HEK293 (cell line): ENCODE results near the gene DLD.
"Not testable (repeated sequence)": the region's sequence is repeated elsewhere in the genome, so short reads cannot be mapped to it uniquely, and the experiment has no call there.

Experiments
- CTCF ChIA-PET: fragments of 350-600 bp; formaldehyde crosslinking; extraction: SDS; loops from one replicate; lab custom pipeline; 2021; ENCODE audit warnings: antibody characterized with exemption; lab: Yijun Ruan, JAX
- POLR2A ChIA-PET: fragments of 300-600 bp; formaldehyde crosslinking; extraction: SDS; loops from one replicate; lab custom pipeline; 2020; ENCODE audit warnings: antibody characterized with exemption, inconsistent platforms; lab: Yijun Ruan, JAX
- H3K27ac ChIP-seq: fragments of 200-500 bp; sonication (Bioruptor generic); 2 replicates; pipeline ENCODE4 v1.5.1; 2014; ENCODE audit warnings: low read depth, low read length, control low read depth, inconsistent platforms; ENCODE audit errors: extremely low read depth
- H3K36me3 ChIP-seq, 2 experiments: fragments of 200-500 bp in 1 of 2; sonication (Bioruptor generic) in 1 of 2; 1 replicate in 1 of 2; 2 replicates in 1 of 2; pipeline ENCODE4 v1.5.1; 2014 to 2017; ENCODE audit warnings: inconsistent platforms in 2 of 2, low read length in 2 of 2; ENCODE audit not compliant: control insufficient read depth in 2 of 2, insufficient read depth in 1 of 2
- H3K4me1 ChIP-seq: fragments of 200-500 bp; sonication (Bioruptor generic); 2 replicates; pipeline ENCODE4 v1.5.1; 2014; ENCODE audit warnings: mild to moderate bottlenecking, low read length, inconsistent platforms; ENCODE audit not compliant: control insufficient read depth, insufficient read depth
- H3K4me3 ChIP-seq: 2 replicates; pipeline ENCODE4 v1.5.1; 2011; ENCODE audit warnings: low read depth, mild to moderate bottlenecking, control low read depth, low read length, moderate library complexity
- H3K9me3 ChIP-seq: fragments of 200-500 bp; sonication (Bioruptor generic); 2 replicates; pipeline ENCODE4 v1.5.1; 2014; ENCODE audit warnings: low read depth, low read length, inconsistent platforms; ENCODE audit not compliant: control insufficient read depth, insufficient read depth
- FEZF1 ChIP-seq: fragments of 450-650 bp; formaldehyde crosslinking; IDR thresholded peaks from 2 replicates; pipeline ENCODE4 v1.5.1; 2016; ENCODE audit warnings: missing biosample characterization, missing genetic modification characterization
- GLI4 ChIP-seq: fragments of 450-650 bp; formaldehyde crosslinking; IDR thresholded peaks from 2 replicates; pipeline ENCODE4 v1.5.1; 2016; ENCODE audit warnings: missing biosample characterization, missing genetic modification characterization
- KLF10 ChIP-seq: fragments of 450-650 bp; IDR thresholded peaks from 2 replicates; pipeline ENCODE4 v1.5.1; 2018; ENCODE audit warnings: missing biosample characterization, mild to moderate bottlenecking, missing genetic modification characterization
- OVOL3 ChIP-seq: fragments of 450-650 bp; formaldehyde crosslinking; IDR thresholded peaks from 2 replicates; pipeline ENCODE4 v1.5.1; 2016; ENCODE audit warnings: missing biosample characterization, missing genetic modification characterization
- ZNF175 ChIP-seq: fragments of 450-650 bp; formaldehyde crosslinking; IDR thresholded peaks from 2 replicates; pipeline ENCODE4 v1.5.1; 2016; ENCODE audit warnings: missing biosample characterization, missing genetic modification characterization
- ZNF239 ChIP-seq: fragments of 450-650 bp; formaldehyde crosslinking; IDR thresholded peaks from 2 replicates; pipeline ENCODE4 v1.5.1; 2016; ENCODE audit warnings: missing biosample characterization, missing genetic modification characterization
- ZNF280C ChIP-seq: fragments of 450-650 bp; formaldehyde crosslinking; IDR thresholded peaks from 2 replicates; pipeline ENCODE4 v1.5.1; 2016; ENCODE audit warnings: missing biosample characterization, missing genetic modification characterization
- ZNF423 ChIP-seq: fragments of 450-650 bp; formaldehyde crosslinking; IDR thresholded peaks from 2 replicates; pipeline ENCODE4 v1.5.1; 2016; ENCODE audit warnings: missing biosample characterization, missing genetic modification characterization
- ZNF433 ChIP-seq: fragments of 450-650 bp; formaldehyde crosslinking; IDR thresholded peaks from 2 replicates; pipeline ENCODE4 v1.5.1; 2016; ENCODE audit warnings: missing biosample characterization, missing genetic modification characterization, low read depth
- ZNF544 ChIP-seq: fragments of 450-650 bp; formaldehyde crosslinking; IDR thresholded peaks from 2 replicates; pipeline ENCODE4 v1.5.0; 2017; ENCODE audit warnings: missing biosample characterization, missing genetic modification characterization
- ZNF549 ChIP-seq: fragments of 450-650 bp; IDR thresholded peaks from 2 replicates; pipeline ENCODE4 v1.5.1; 2018; ENCODE audit warnings: missing biosample characterization, missing genetic modification characterization, mild to moderate bottlenecking, inconsistent platforms, moderate library complexity
- ZNF600 ChIP-seq: fragments of 450-650 bp; formaldehyde crosslinking; IDR thresholded peaks from 2 replicates; pipeline ENCODE4 v1.5.1; 2016; ENCODE audit warnings: missing biosample characterization, missing genetic modification characterization
- ZNF623 ChIP-seq: fragments of 450-650 bp; formaldehyde crosslinking; IDR thresholded peaks from 2 replicates; pipeline ENCODE4 v1.5.1; 2016; ENCODE audit warnings: missing biosample characterization, missing genetic modification characterization
- ZNF677 ChIP-seq: fragments of 450-650 bp; IDR thresholded peaks from 2 replicates; pipeline ENCODE4 v1.5.0; 2018; ENCODE audit warnings: missing biosample characterization, mild to moderate bottlenecking, missing genetic modification characterization, moderate library complexity
- ZNF777 ChIP-seq: fragments of 450-650 bp; formaldehyde crosslinking; IDR thresholded peaks from 2 replicates; pipeline ENCODE4 v1.5.1; 2017; ENCODE audit warnings: missing biosample characterization, missing genetic modification characterization, borderline replicate concordance
- ZSCAN16 ChIP-seq: fragments of 450-650 bp; formaldehyde crosslinking; IDR thresholded peaks from 2 replicates; pipeline ENCODE4 v1.5.1; 2016; ENCODE audit warnings: missing biosample characterization, missing genetic modification characterization
- ZSCAN23 ChIP-seq: fragments of 450-650 bp; formaldehyde crosslinking; IDR thresholded peaks from 2 replicates; pipeline ENCODE4 v1.5.1; 2016; ENCODE audit warnings: missing biosample characterization, missing genetic modification characterization
- TF ChIP-seq, protein P1 (sequence below): fragments of 450-650 bp; formaldehyde crosslinking; conservative IDR thresholded peaks from 2 replicates; pipeline ENCODE4 v1.5.1; 2016; ENCODE audit warnings: low read depth, missing biosample characterization, missing genetic modification characterization
- TF ChIP-seq, protein P2 (sequence below): fragments of 450-650 bp; formaldehyde crosslinking; IDR thresholded peaks from 2 replicates; pipeline ENCODE4 v1.5.1; 2017; ENCODE audit warnings: missing biosample characterization, missing genetic modification characterization
- TF ChIP-seq, protein P3 (sequence below): fragments of 450-650 bp; formaldehyde crosslinking; IDR thresholded peaks from 2 replicates; pipeline ENCODE4 v1.5.1; 2016; ENCODE audit warnings: missing biosample characterization, missing genetic modification characterization, low read depth

The DLD gene

GRCh38 chr7:107953924-107954303, 62.9 kb downstream of the DLD start:
- CTCF ChIA-PET = interaction anchor here (0.8 kb wide), 1 partner anchor 36 kb away, joined by 5 read pairs; no protein-coding TSS in a partner anchor
- Histone ChIP-seq H3K4me1 (peaks cover 2% of the 10 kb centered on the region; the same call in 1 of the 2 replicates), H3K27ac (no peak overlapping the region), H3K36me3 (peaks cover 10 to 51% of the 10 kb centered on the region in 2 experiments), H3K4me3 (no peak overlapping the region), H3K9me3 (no peaks in the 10 kb centered on the region)
- POLR2A ChIA-PET = no interaction called here
- no peak for TF ChIP-seq ZNF175 (tag by site-specific recombination)
- no peak for TF ChIP-seq KLF10
- no peak for TF ChIP-seq ZNF677 (tag by site-specific recombination)
- no peak for TF ChIP-seq ZSCAN16
- TF ChIP-seq ZNF423 (tag by site-specific recombination) = no peak
- TF ChIP-seq GLI4 (tag by site-specific recombination) = no peak

GRCh38 chr7:107955394-107955793, 64.4 kb downstream of the DLD start:
- no peak overlapping the region for H3K27ac ChIP-seq
- no peak overlapping the region for H3K4me3 ChIP-seq
- POLR2A ChIA-PET = no interaction called here
- no peaks in the 10 kb centered on the region for H3K9me3 ChIP-seq
- TF ChIP-seq OVOL3 (tag by site-specific recombination) (no peak), ZNF423 (tag by site-specific recombination) (no peak), ZNF280C (no peak), ZNF623 (no peak), ZNF600 (no peak), ZNF433 (no peak), ZSCAN23 (tag by site-specific recombination) (no peak), ZNF544 (tag by site-specific recombination) (no peak), ZNF777 (tag by site-specific recombination) (no peak), FEZF1 (tag by site-specific recombination) (no peak), ZNF549 (tag by site-specific recombination) (no peak), ZNF239 (tag by site-specific recombination) (no peak)
- TF ChIP-seq, protein P1, sequence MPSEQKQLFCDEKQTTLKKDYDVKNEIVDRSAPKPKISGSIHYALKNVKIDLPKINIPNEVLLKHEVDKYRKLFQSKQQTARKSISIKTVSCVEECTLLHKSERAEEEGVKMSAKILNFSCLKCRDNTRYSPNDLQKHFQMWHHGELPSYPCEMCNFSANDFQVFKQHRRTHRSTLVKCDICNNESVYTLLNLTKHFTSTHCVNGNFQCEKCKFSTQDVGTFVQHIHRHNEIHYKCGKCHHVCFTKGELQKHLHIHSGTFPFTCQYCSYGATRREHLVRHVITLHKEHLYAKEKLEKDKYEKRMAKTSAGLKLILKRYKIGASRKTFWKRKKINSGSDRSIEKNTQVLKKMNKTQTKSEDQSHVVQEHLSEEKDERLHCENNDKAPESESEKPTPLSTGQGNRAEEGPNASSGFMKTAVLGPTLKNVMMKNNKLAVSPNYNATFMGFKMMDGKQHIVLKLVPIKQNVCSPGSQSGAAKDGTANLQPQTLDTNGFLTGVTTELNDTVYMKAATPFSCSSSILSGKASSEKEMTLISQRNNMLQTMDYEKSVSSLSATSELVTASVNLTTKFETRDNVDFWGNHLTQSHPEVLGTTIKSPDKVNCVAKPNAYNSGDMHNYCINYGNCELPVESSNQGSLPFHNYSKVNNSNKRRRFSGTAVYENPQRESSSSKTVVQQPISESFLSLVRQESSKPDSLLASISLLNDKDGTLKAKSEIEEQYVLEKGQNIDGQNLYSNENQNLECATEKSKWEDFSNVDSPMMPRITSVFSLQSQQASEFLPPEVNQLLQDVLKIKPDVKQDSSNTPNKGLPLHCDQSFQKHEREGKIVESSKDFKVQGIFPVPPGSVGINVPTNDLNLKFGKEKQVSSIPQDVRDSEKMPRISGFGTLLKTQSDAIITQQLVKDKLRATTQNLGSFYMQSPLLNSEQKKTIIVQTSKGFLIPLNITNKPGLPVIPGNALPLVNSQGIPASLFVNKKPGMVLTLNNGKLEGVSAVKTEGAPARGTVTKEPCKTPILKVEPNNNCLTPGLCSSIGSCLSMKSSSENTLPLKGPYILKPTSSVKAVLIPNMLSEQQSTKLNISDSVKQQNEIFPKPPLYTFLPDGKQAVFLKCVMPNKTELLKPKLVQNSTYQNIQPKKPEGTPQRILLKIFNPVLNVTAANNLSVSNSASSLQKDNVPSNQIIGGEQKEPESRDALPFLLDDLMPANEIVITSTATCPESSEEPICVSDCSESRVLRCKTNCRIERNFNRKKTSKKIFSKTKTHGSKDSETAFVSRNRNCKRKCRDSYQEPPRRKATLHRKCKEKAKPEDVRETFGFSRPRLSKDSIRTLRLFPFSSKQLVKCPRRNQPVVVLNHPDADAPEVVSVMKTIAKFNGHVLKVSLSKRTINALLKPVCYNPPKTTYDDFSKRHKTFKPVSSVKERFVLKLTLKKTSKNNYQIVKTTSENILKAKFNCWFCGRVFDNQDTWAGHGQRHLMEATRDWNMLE (tag by site-specific recombination) = no peak
- TF ChIP-seq, protein P2, sequence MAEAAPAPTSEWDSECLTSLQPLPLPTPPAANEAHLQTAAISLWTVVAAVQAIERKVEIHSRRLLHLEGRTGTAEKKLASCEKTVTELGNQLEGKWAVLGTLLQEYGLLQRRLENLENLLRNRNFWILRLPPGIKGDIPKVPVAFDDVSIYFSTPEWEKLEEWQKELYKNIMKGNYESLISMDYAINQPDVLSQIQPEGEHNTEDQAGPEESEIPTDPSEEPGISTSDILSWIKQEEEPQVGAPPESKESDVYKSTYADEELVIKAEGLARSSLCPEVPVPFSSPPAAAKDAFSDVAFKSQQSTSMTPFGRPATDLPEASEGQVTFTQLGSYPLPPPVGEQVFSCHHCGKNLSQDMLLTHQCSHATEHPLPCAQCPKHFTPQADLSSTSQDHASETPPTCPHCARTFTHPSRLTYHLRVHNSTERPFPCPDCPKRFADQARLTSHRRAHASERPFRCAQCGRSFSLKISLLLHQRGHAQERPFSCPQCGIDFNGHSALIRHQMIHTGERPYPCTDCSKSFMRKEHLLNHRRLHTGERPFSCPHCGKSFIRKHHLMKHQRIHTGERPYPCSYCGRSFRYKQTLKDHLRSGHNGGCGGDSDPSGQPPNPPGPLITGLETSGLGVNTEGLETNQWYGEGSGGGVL (tag by site-specific recombination) = no peak
- TF ChIP-seq, protein P3, sequence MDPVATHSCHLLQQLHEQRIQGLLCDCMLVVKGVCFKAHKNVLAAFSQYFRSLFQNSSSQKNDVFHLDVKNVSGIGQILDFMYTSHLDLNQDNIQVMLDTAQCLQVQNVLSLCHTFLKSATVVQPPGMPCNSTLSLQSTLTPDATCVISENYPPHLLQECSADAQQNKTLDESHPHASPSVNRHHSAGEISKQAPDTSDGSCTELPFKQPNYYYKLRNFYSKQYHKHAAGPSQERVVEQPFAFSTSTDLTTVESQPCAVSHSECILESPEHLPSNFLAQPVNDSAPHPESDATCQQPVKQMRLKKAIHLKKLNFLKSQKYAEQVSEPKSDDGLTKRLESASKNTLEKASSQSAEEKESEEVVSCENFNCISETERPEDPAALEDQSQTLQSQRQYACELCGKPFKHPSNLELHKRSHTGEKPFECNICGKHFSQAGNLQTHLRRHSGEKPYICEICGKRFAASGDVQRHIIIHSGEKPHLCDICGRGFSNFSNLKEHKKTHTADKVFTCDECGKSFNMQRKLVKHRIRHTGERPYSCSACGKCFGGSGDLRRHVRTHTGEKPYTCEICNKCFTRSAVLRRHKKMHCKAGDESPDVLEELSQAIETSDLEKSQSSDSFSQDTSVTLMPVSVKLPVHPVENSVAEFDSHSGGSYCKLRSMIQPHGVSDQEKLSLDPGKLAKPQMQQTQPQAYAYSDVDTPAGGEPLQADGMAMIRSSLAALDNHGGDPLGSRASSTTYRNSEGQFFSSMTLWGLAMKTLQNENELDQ (tag by site-specific recombination) = no peak
- H3K36me3 ChIP-seq = peaks cover 6 to 64% of the 10 kb centered on the region in 2 experiments
- CTCF ChIA-PET = no interaction called here
- no peaks in the 10 kb centered on the region for H3K4me1 ChIP-seq

DNA sequence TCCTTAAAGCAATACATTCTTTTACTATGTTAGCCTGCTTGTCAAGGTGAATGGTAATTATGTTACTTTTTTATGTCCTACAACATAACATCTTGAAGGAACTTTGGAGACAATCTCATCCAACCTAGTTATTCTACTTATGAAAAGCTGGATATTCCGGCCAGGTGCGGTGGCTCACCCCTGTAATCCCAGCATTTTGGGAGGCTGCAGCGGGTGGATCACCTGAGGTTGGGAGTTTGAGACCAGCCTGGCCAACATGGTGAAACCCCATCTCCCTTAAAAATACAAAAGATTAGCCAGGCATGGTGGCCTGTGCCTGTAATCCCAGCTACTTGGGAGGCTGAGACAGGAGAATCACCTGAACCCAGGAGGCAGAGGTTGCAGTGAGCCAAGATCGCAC, 66.0 kb downstream of the DLD start:
- POLR2A ChIA-PET, H3K9me3 ChIP-seq, H3K4me3 ChIP-seq, H3K4me1 ChIP-seq, H3K27ac ChIP-seq: not testable (repeated sequence)
- peaks cover 12 to 63% of the 10 kb centered on the region in 2 experiments for H3K36me3 ChIP-seq
- CTCF ChIA-PET = interaction anchor here (0.8 kb wide), 1 partner anchor 9 kb away, joined by 3 read pairs; no protein-coding TSS in a partner anchor
